ENCODE results near the gene CCDC178. TPM values are rescaled to one million over a fixed set of nuclear protein-coding genes. Genes with fewer than 3 reads are reported as not detected.

Gene CCDC178
- total RNA-seq, 4 donors from 2014 or later = 0.78 to 8.7 (median 2.2) TPM

DNA sequence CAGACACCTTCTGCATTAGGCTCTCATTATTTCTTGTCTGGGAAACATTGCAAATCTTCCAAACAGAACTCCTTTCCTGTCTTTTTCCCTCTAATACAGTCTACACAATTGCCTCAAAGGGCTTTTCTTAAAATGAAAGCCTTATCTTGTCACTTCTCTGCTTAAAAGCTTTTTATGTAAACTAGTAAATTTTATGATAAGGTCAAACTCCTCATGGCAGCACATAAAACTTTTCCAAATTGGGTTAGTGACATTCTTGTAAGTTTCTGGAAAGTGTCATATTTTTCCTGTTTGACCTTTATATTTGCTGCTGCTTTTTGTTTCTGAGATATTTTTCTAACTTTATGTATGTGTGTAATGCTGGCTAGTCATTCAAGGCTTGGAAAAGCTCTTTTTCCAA is 406.3 kb downstream of the CCDC178 start:
- Histone ChIP-seq H3K9me3 (peaks cover 0 to 2% (median 0%) of the 10 kb centered on the region in 4 donors), H3K27me3 (no peaks in the 10 kb centered on the region), H3K4me1 (no peaks in the 10 kb centered on the region), H3K4me3 (no peak overlapping the region), H3K36me3 (no peaks in the 10 kb centered on the region), H3K27ac (no peak overlapping the region)
- TF ChIP-seq CTCF (IDR thresholded peaks at IDR 0.05) (no peak), POLR2A (IDR thresholded peaks at IDR 0.05) (no peak), EP300 (IDR thresholded peaks at IDR 0.05) (no peak)
- no peak for DNase-seq (ENCODE audit: low spot score in 2 of 2)

DNA sequence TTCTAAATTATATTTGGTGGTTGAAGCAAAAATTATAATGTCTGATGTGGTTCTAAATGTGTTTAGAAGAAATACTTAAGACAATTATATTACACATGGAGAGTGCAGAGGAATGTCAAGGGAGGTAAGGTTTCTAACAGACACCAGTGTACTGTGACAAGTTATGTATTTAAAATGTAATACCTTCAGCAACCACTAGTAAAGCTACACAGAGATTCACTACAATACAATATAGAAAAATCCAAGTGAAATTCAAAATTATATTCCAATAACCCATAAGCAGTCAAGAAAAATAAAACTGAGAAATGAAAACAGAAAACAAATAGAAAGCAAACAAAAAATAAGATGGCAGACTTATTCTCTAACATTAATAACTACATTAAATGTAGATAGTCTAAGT is 418.2 kb downstream of the CCDC178 start:
- Histone ChIP-seq H3K4me1 (no peaks in the 10 kb centered on the region), H3K36me3 (no peaks in the 10 kb centered on the region), H3K27me3 (no peaks in the 10 kb centered on the region), H3K4me3 (no peak overlapping the region), H3K27ac (no peak overlapping the region), H3K9me3 (no peaks in the 10 kb centered on the region)
- TF ChIP-seq POLR2A (IDR thresholded peaks at IDR 0.05) = no peak
- TF ChIP-seq CTCF (IDR thresholded peaks at IDR 0.05) = no peak
- no peak for TF ChIP-seq EP300 (IDR thresholded peaks at IDR 0.05)
- DNase-seq (ENCODE audit: low spot score in 2 of 2) = no peak

DNA sequence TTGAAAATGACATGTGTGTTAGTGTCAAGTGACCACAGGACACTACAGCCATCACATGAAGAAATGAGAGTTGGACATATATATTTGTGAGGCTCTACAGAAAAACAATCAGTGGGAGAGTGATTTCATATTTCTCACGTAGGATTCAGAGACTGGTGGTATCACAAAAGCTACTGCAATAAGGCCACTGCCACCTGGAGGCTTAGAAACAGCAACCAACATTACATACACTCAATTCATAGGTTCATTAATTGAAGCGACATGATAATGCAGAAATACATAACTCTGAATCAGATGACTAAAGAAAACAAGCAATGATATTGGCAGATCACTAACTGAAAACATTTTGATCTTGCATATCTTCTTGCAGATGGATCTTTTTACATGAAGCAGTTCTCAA is 419.6 kb downstream of the CCDC178 start:
- no peaks in the 10 kb centered on the region for H3K27me3 ChIP-seq
- no peak for DNase-seq (ENCODE audit: low spot score in 2 of 2)
- no peak overlapping the region for H3K27ac ChIP-seq
- no peak overlapping the region for H3K4me3 ChIP-seq
- no peaks in the 10 kb centered on the region for H3K36me3 ChIP-seq
- no peak for TF ChIP-seq EP300 (IDR thresholded peaks at IDR 0.05)
- no peak for TF ChIP-seq POLR2A (IDR thresholded peaks at IDR 0.05)
- no peak for TF ChIP-seq CTCF (IDR thresholded peaks at IDR 0.05)
- no peaks in the 10 kb centered on the region for H3K4me1 ChIP-seq
- 54 to 72% methylated on average over 2 of the region's 2 CpGs for WGBS, 2 donors
- H3K9me3 ChIP-seq = no peaks in the 10 kb centered on the region

- Histone ChIP-seq H3K4me1 (no peaks in the 10 kb centered on the region), H3K9me3 (peaks cover 0 to 4% (median 0%) of the 10 kb centered on the region in 4 donors), H3K36me3 (no peaks in the 10 kb centered on the region), H3K27me3 (no peaks in the 10 kb centered on the region), H3K27ac (no peak overlapping the region), H3K4me3 (no peak overlapping the region)
- WGBS, 2 donors = 76 to 85% methylated on average over 5 of the region's 5 CpGs
- TF ChIP-seq POLR2A (IDR thresholded peaks at IDR 0.05) (no peak), CTCF (IDR thresholded peaks at IDR 0.05) (no peak), EP300 (IDR thresholded peaks at IDR 0.05) (no peak)
- no peak for DNase-seq (ENCODE audit: low spot score in 2 of 2)
These were observed 426.3 kb downstream of the CCDC178 start for GRCh38 chr18:33014060-33014796.

- Histone ChIP-seq H3K9me3 (peaks cover 0 to under 1% (median 0%) of the 10 kb centered on the region in 4 donors), H3K27ac (no peak overlapping the region), H3K27me3 (no peaks in the 10 kb centered on the region), H3K36me3 (no peaks in the 10 kb centered on the region), H3K4me3 (no peak overlapping the region), H3K4me1 (no peaks in the 10 kb centered on the region)
- DNase-seq (ENCODE audit: low spot score in 2 of 2) = no peak
- 14 to 19% methylated on average over 2 of the region's 2 CpGs for WGBS, 2 donors
- TF ChIP-seq CTCF (IDR thresholded peaks at IDR 0.05) (no peak), POLR2A (IDR thresholded peaks at IDR 0.05) (no peak), EP300 (IDR thresholded peaks at IDR 0.05) (no peak)
These were observed 430.4 kb downstream of the CCDC178 start for GRCh38 chr18:33010149-33010548.
